HUES64 (cell line): Measurements from ENCODE around the gene RSRP1.
"Not testable (repeated sequence)": the region's sequence is repeated elsewhere in the genome, so short reads cannot be mapped to it uniquely, and the experiment has no call there.

ENCODE experiments used
- H3K27ac ChIP-seq: 2 replicates; pipeline ENCODE4 v1.7.0; 2013; ENCODE audit warnings: low read depth, low read length, inconsistent platforms
- H3K27me3 ChIP-seq: 2 replicates; pipeline ENCODE4 v1.6.1; 2013; ENCODE audit warnings: mild to moderate bottlenecking, low read length; ENCODE audit not compliant: insufficient read depth
- H3K36me3 ChIP-seq: 2 replicates; pipeline ENCODE4 v1.6.1; 2013; ENCODE audit warnings: mild to moderate bottlenecking, low read length; ENCODE audit not compliant: insufficient read depth
- H3K4me1 ChIP-seq: 2 replicates; pipeline ENCODE4 v1.6.1; 2013; ENCODE audit warnings: mild to moderate bottlenecking, low read length, moderate library complexity; ENCODE audit not compliant: insufficient read depth
- H3K4me3 ChIP-seq: 2 replicates; pipeline ENCODE4 v1.5.1; 2013; ENCODE audit warnings: mild to moderate bottlenecking, low read length, moderate library complexity
- H3K9ac ChIP-seq: 2 replicates; pipeline ENCODE4 v1.6.1; 2013; ENCODE audit warnings: mild to moderate bottlenecking, low read depth, low read length
- H3K9me3 ChIP-seq: 2 replicates; pipeline ENCODE4 v1.6.1; 2013; ENCODE audit warnings: low read depth, low read length; ENCODE audit not compliant: insufficient read depth
- WGBS: fragments of 150-250, 120-280 bp; methylation state at CpG from one replicate; pipeline ENCODE4 v1.1.7; 2013; ENCODE audit warnings: missing lambda C conversion rate; 5-methylcytosine and 5-hydroxymethylcytosine counted together

Gene RSRP1

DNA sequence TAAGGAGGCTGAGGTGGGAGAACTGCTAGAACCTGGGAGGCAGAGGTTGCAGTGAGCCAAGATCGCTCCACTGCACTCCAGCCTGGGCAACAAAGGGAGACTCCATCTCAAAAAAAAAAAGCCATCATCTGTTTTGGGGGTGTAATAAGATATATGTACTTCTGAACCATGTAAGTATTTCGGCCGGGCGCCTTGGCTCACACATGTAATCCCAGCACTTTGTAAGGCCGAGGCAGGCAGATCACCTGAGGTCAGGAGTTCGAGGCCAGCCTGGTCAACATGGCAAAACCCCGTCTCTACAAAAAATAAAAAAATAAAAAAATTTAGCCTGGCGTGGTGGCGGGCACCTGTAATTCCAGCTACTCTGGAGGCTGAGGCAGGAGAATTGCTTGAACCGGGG lies 11.8 kb downstream of the RSRP1 start:
- not testable (repeated sequence) for H3K27ac ChIP-seq, H3K4me3 ChIP-seq, H3K9me3 ChIP-seq, H3K27me3 ChIP-seq, H3K9ac ChIP-seq, H3K4me1 ChIP-seq
- H3K36me3 ChIP-seq: peaks cover 13% of the 10 kb centered on the region
- WGBS: 97% methylated on average over 10 of the region's 10 CpGs

DNA sequence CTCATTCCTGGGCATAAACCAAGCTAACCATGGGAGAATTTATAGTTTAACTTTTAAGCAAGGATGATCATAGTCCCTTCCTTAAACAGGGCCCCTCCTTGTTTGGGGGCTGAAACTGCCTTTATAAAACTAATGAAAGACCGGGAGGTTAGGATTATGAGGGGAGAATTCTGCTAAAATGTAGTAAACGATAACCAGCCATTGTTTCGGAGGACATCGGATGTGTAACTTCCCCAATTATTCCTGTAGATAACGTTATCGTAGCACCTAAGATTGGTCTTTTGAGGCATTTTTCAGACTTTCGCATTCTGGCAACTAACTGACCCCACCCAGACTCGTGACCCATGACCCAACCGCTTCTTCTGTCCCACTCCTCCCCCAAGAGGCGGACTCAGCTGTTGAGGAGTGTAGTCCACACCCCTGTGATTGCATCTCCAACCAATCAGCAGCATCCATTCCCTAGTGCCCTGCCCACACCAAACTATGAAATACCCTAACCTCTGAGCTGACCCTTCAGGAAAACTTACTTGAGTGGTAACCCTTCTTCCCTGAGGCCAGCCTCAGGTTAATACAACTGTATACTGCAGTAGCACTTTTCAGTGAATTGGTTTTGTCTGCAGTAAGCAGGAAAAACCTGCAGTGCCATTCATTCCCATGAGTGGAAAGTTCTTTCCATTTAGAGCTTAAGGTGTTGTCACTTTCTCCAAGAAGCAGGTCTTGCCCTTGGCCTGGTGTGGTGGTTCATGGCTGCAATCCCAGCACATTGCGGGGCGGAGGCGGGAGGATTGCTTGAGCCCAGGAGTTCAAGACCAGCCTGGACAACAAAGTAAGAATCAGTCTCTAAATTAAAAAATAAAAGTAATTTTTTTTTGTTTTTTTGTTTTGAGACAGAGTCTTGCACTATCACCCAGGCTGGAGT lies 14.1 kb downstream of the RSRP1 start:
- Histone ChIP-seq H3K27me3 (no peaks in the 10 kb centered on the region), H3K4me3 (peak overlapping the region; percentile 84), H3K9ac (peak overlapping the region; percentile 90), H3K27ac (peak overlapping the region; percentile 90), H3K9me3 (no peaks in the 10 kb centered on the region), H3K36me3 (peaks cover 35% of the 10 kb centered on the region), H3K4me1 (no peaks in the 10 kb centered on the region)
- 22% methylated on average over 13 of the region's 13 CpGs for WGBS

DNA sequence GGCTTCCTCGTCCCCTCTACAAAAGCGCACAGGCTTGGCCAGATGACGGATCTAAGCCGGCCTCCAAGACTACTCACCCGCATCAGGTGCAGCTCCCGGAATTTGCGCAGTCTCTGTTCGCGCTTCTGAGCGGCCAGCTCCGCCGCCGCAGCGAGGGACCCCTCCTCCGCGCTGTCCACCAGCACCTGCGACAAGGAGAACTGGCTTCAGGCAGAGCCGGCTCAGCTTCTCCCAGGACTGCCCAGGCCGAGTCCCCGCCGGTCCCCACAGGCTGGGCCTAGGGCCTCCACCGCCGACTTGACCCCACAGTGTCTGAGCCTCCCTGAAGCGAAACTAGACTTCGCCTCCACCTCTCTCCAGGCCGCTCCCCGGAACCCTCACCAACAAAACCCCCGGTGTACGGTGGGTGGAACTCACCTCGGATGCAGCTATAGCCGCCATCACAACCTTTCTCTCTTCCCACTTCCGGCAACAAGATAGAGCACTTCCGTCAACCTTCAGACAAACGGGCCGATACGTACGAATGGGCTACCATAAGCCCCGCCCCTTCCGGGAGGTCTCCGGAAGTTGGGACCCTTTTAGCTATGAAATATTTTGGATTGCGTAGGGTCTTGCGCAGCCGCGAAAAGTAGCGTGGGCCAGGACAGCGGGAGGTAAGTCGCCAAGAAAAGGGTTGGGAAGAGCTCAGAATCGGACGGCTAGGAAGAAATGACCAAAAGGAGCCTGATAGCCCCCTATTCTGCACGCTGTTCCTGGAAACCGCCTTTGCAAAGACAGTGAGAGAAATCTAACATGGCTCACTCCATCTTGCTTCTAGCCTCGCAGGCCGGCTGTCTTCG lies 15.0 kb downstream of the RSRP1 start, which contains the start of gene SYF2:
Gene SYF2 (minus strand): TSS at position 476 of the 839 bp plus-strand sequence. CDS start 35 bp downstream, at position 441.
- H3K36me3 ChIP-seq: peaks cover 44% of the 10 kb centered on the region
- H3K4me1 ChIP-seq: no peaks in the 10 kb centered on the region
- WGBS: under 1% methylated on average over 54 of the region's 54 CpGs

DNA sequence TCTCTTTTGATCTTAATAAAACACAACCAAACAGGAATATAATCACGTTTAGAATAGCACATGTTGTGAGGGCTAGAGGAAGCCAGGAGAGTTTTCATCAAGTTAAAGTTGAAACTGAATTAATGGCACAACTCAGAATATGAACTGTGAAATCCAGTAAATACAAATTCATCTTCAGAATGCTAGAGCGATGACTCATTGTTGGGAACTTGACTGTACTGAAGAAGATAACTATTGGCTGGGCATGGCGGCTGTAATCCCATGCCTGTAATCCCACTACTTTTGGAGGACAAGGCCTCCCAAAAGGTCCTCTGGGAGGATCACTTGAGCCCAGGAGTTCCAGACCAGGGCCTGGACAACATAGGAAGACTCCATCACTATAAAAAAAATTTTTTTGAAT lies 23.8 kb downstream of the RSRP1 start:
- H3K27ac ChIP-seq: no peak overlapping the region
- no peak overlapping the region for H3K9ac ChIP-seq
- H3K36me3 ChIP-seq: peaks cover 73% of the 10 kb centered on the region
- no peaks in the 10 kb centered on the region for H3K4me1 ChIP-seq
- H3K4me3 ChIP-seq: no peak overlapping the region
- no peaks in the 10 kb centered on the region for H3K27me3 ChIP-seq
- WGBS: 96% methylated on average over 3 of the region's 3 CpGs
- H3K9me3 ChIP-seq: no peaks in the 10 kb centered on the region

More for the DNA sequence above, 15.0 kb downstream of the RSRP1 start, which contains the start of gene SYF2:
- Histone ChIP-seq H3K27ac (peak within 1 kb of the TSS; percentile 90), H3K9ac (peak within 1 kb of the TSS; percentile 90), H3K9me3 (no peaks in the 10 kb centered on the region), H3K27me3 (no peaks in the 10 kb centered on the region), H3K4me3 (peak within 1 kb of the TSS; percentile 84)

DNA sequence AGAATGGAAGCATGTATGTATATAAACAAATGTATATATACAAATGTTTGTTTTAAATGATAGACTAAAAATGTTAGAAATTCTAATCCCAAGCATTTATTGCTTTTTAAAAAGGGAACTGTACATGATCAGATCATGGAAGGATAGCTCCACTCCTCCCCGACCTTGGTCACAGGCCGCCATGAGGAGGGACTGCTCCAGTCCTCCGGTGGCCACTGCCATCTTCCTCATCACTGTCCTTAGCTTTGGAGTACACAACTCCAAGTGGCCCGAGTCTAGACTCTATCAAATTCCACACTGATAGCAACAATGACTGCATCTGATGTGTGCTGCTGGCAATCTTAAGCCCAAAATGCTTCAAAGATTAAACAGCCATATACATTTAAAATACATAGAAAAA lies 24.6 kb downstream of the RSRP1 start:
- Histone ChIP-seq H3K4me3 (no peak overlapping the region), H3K27ac (no peak overlapping the region), H3K9ac (no peak overlapping the region), H3K4me1 (no peaks in the 10 kb centered on the region), H3K9me3 (no peaks in the 10 kb centered on the region), H3K27me3 (no peaks in the 10 kb centered on the region), H3K36me3 (peaks cover 64% of the 10 kb centered on the region)
- WGBS: 95% methylated on average over 4 of the region's 4 CpGs

DNA sequence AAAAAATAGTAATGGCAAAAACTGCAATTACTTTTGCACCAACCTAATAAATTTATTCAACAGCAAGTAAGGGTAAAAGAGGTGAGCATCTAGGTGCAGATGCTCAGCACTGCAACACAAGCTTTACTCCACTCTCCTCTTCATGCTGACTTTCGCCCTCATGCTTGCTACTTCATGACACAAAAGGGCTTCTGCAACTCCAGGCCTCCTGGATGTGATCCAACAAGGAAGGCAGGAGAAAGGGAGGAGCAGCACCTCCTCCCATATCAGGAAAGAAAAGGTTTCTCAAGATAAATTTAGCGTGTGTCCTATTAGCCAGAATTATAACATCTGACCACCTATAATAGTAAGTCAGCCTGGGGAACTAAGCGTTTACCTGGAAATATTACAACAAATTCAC lies 26.6 kb downstream of the RSRP1 start:
- H3K9ac ChIP-seq: no peak overlapping the region
- no peaks in the 10 kb centered on the region for H3K9me3 ChIP-seq
- no peaks in the 10 kb centered on the region for H3K4me1 ChIP-seq
- 79% methylated on average over 3 of the region's 3 CpGs for WGBS
- no peak overlapping the region for H3K4me3 ChIP-seq
- H3K27me3 ChIP-seq: no peaks in the 10 kb centered on the region
- H3K36me3 ChIP-seq: peaks cover 48% of the 10 kb centered on the region
- H3K27ac ChIP-seq: no peak overlapping the region

DNA sequence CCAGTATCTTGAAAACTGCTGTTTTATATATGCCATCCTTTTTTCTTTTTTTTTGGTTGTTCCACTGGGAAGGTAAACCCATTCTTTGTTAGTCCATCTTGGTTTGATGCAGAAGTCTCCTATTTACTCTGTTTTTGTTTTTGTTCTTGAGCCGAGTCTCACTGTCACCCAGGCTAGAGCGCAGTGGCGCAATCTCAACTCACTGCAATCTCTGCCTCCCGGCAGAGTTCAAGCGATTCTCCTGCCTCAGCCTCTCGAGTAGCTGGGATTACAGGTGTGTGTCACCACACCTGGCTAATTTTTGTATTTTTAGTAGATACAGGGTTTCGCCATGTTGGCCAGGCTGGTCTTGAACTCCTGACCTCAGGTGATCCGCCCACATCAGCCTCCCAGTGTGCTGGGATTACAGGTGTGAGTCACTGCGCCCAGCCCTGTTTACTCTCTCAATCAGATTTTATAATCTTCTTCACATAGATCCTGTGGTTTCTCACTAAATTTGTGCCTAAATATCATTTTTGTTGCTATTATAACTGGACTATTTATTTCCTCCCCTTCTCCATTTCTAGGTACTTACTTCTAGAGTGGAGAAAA lies 27.5 kb downstream of the RSRP1 start:
- no peaks in the 10 kb centered on the region for H3K4me1 ChIP-seq
- no peaks in the 10 kb centered on the region for H3K9me3 ChIP-seq
- WGBS: 95% methylated on average over 9 of the region's 9 CpGs
- H3K27me3 ChIP-seq: no peaks in the 10 kb centered on the region
- no peak overlapping the region for H3K4me3 ChIP-seq
- H3K36me3 ChIP-seq: peaks cover 44% of the 10 kb centered on the region
- no peak overlapping the region for H3K9ac ChIP-seq
- H3K27ac ChIP-seq: no peak overlapping the region

DNA sequence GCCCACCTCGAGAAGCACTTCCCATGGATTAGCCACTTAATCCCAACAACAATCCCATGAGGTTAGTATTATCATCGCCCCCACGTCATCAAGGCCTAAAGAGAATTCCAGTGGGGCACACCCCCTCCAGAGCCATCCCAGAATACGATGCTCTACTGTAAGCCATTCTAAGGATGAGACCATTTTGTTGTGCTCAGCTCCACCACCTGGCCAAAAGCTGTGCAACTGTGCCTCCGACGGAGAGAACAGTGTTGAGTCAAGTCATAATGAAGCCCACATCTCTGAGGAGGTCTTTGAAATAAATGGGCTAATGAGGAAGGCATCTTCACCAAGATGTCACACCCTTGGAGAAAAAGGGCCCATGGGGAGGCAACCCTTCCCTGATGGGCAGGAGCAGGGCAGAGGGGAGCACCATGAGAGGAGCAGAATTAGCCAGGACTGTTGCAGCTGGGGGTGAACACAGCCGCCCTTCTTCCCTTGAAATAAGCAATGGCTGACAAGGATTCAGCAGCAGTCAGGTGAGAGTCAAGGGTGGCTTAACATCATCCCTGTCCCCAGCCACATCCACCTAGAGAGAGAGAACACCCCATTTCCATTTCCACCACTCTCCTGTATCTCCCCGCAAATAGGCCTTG lies 29.5 kb downstream of the RSRP1 start:
- H3K4me3 ChIP-seq: no peak overlapping the region
- H3K27me3 ChIP-seq: no peaks in the 10 kb centered on the region
- no peaks in the 10 kb centered on the region for H3K9me3 ChIP-seq
- 77% methylated on average over 8 of the region's 8 CpGs for whole genome bisulfite sequencing
- H3K4me1 ChIP-seq: no peaks in the 10 kb centered on the region
- H3K36me3 ChIP-seq: peaks cover 23% of the 10 kb centered on the region
- no peak overlapping the region for H3K27ac ChIP-seq
- H3K9ac ChIP-seq: no peak overlapping the region

DNA sequence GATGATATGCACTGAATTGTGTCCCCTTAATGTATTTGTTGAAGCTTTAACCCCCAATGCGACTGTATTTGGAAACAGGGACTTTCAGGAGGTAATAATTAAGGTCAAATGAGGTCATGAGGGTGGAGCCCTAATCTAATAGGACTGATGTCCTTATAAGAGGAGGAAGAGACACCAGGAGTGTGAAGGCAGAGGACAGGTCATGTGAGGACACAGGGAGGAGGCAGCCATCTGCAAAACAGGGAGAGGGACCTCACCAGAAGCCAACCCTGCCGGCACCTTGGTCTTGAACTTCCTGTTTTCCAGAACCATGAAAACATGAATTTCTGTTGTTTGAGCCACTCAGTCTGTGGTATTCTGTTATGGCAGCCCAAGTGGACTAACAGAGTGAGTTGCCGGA lies 30.2 kb downstream of the RSRP1 start:
- WGBS: 95% methylated on average over 3 of the region's 3 CpGs
- Histone ChIP-seq H3K4me3 (no peak overlapping the region), H3K9ac (no peak overlapping the region), H3K27me3 (no peaks in the 10 kb centered on the region), H3K27ac (no peak overlapping the region), H3K36me3 (peaks cover 16% of the 10 kb centered on the region), H3K4me1 (no peaks in the 10 kb centered on the region), H3K9me3 (no peaks in the 10 kb centered on the region)

DNA sequence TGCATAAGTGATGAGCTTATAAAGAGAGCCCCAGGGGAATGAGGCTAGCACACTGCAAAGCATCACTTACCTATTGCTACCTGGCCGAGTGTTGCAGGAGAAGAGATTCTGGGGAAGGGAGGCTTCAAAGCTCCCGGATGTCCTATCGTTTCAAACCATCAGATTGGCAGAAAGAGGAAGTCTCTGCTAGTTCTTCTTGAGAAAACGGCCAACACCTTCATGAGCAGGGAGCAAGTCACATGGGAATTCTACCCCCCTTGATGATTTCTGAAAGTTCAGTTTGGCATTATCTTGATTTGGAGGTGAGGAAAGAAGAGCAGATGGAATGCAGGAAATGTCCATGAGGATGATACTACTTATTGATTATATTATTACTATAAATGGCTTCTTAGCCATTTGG lies 31.1 kb downstream of the RSRP1 start:
- Histone ChIP-seq H3K4me1 (no peaks in the 10 kb centered on the region), H3K9ac (no peak overlapping the region), H3K27ac (no peak overlapping the region), H3K9me3 (no peaks in the 10 kb centered on the region), H3K27me3 (no peaks in the 10 kb centered on the region), H3K36me3 (peaks cover 7% of the 10 kb centered on the region; the same call in 1 of the 2 replicates), H3K4me3 (no peak overlapping the region)
- WGBS: 90% methylated on average over 4 of the region's 4 CpGs
